HG03064 (cell line): Measurements from ENCODE around the gene TLE2.
A peak's percentile ranks its signal among the peaks of the same experiment; 100 is the strongest.
"Not testable (repeated sequence)": the region's sequence is repeated elsewhere in the genome, so short reads cannot be mapped to it uniquely, and the experiment has no call there.

Source experiments
- ATAC-seq: cut with Tn5 transposase; IDR thresholded peaks from one replicate; pipeline ENCODE4 v1.9.1; 2021; ENCODE audit warnings: low read depth; ENCODE audit not compliant: unreplicated experiment

TLE2 gene

DNA sequence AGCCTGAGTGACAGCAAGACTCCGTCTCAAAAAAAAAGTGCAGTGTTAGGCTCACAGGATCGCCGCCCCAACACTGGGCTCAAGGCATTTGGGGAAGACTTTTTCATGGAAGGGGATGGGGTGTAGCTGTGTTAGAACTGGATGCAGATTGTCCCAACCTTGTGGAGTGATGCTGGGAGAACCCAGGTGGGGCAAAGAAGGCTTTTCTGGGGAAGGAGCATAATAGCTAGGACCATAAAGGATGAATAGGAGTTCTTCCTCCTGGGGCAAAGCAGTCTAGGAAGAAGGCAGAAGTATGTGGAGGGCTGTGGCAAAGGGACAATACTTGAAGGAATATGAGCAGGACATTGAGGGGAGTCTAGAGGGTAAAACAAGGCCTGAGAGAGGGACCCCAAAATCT is 40.5 kb downstream of the TLE2 start:
- no peak for ATAC-seq

DNA sequence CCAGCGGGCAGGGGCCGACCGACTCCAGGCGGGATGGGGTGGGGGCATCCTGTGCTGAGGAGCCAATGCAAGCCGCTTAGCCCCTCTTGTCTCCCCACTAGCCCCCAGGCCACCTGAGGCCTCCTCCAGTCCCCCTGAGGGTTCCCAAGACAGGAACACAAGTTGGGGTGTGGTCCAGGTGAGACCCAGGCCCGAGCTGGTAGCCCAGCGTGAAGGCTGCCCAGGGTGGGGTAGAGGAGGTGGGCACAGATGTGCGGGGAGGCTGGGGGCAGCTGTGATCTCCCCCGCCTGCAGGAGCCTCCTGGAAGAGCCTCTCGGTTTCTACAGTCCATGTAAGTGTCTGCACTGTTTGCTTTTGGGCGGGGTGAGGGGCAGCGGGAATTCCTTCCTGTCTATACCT is 41.3 kb downstream of the TLE2 start:
- ATAC-seq, result no peak

DNA sequence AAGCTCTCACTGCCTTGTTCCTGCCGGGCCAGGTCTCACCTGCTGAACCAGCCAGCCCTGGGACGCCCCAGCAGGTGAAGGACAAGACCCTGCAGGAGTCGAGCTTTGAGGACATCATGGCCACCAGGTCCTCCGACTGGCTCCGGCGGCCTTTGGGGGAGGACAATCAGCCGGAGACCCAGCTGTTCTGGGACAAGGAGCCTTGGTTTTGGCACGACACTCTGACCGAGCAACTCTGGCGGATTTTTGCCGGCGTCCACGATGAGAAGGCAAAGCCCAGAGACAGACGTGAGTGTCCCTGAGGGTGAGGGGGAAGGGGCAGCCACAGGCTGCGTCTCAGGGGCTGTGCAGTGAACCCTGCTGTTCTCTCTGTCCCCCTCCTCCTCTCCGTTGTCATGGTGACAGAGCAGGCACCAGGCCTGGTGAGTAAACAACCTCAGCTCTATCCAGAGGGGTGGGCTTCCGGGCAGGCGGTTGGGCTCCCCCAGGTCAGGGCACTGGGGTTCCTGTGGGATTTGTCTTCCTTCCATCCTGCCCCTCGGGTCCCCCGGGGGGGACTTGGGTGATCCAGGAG is 42.0 kb downstream of the TLE2 start:
- ATAC-seq, result no peak

DNA sequence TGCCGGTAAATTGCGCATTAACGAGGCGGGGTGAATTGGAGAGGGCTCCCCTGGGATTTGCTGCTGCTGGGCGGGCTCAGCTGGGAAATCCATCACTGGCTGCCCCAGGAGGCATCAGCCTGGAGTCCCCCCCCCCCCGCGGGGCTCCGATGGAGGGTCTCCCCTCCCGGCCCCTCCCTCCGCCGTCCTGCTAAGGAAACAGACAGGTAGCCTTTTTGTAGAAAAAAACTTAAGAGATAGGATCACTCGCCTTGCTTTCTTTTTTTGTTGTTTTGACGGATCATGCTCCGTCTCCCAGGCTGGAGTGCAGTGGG is 44.9 kb downstream of the TLE2 start:
- ATAC-seq, result no peak

DNA sequence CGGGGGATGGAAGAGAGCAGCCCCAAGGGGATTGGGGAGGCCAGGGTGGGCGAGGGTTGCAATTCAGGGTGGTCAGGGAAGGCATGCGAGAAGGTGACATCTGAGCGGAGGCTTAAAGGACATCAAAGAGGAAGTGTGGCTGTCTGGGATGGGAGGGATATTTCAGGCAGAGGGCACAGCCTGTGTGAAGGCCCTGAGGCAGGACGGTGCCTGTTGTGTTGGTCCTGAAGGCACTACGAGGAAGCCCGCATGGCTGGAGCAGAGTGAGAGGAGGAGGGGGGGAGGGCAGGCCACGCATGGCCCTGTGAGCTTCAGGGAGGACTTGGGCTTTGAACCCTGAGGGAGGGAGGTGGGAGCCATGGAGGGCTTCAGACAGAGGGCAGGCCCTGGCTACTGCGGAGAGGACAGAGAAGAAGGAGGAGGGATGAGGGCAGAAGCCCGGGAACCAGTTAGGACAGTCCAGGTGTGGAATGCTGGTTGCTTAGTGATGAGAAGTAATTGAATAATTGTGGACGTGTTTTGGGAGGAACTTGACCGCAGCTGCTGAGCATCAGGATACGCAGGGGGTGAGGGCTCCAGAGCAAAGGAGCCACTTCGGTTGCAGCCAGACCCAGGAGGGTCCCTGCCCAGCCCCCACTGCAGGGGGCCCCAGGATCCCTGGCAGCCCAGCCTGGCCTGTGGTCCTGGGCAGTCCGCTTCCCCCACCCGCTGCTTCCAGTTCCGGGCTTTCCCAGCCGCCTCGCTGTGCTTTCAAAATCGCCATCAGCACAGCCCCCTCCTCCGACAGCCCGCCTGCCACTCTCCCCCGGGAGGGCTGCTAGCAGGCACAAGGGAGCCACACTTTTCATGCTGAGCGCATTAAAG is 45.5 kb downstream of the TLE2 start:
- ATAC-seq, result no peak

DNA sequence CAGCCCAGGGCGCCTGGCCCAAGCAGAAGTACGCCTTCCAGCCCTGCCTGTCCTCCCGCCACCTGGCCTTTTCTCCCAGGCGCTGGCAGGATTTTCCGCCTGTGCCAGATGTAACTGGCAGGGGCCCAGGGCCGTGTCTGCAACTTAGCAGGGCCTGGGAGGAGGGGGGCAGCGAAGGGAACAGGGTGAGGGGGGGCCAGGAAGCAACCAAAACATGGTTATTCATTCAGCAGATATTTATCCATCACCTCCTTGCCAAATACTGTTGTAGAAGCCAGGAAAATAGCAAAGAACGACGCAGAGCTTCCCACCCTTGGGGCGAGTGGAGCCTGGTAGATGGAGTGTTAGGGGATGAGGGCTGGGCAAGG is 46.1 kb downstream of the TLE2 start:
- no peak for ATAC-seq

DNA sequence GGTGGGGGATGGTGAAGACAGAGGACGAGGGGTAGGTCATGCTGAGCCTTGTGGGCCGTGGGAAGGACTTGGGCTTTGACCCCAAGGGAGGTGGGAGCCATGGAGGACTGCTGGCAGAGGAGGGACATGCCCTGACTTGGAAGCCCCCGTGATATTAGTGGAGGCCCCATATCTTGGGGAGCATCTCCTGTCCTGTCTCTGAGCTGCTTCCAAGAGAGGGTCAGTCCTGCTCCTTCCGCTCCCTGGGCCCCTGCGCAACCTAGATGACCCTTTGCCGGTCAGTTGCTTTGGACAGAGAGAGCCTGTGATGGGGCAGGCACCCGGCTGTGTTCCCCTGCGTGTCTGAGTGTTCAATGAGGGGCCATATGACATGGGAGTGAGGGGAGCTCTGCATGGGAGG is 46.5 kb downstream of the TLE2 start:
- ATAC-seq, result no peak

DNA sequence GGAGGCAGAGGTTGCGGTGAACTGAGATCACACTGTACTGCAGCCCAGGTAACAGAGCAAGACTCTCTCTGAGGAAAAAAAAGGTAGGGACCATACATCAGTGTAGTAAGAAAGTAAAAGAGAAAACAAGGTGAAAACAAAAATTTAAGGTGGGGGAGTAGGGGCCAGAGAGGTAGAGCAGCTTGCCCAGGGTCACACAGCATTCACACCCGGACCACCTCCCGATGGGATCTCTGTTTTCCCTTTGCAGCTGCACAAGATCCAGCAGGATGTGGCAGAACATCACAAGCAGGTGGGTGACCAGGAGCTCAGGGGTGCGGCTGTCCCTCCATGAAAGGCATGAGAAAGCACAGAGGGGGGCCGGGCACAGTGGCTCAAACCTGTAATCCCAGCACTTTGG is 47.2 kb downstream of the TLE2 start:
- ATAC-seq, result no peak

DNA sequence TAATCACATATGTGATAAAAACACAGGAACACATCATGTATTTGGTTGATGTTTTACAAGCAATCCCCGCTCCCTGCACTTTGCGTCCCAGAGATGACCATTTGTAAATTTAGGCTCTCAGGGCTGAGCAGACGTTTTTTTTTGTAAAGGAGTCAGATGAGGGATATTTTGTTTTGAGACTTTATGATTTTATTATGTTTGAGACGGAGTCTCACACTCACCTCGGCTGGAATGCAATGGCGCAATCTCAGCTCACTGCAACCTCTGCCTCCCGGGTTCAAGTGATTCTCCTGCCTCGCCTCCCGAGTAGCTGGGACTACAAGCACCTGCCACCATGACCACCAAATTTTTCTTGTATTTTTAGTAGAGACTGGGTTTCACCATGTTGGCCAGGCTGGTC is 50.3 kb downstream of the TLE2 start:
- ATAC-seq, result no peak

DNA sequence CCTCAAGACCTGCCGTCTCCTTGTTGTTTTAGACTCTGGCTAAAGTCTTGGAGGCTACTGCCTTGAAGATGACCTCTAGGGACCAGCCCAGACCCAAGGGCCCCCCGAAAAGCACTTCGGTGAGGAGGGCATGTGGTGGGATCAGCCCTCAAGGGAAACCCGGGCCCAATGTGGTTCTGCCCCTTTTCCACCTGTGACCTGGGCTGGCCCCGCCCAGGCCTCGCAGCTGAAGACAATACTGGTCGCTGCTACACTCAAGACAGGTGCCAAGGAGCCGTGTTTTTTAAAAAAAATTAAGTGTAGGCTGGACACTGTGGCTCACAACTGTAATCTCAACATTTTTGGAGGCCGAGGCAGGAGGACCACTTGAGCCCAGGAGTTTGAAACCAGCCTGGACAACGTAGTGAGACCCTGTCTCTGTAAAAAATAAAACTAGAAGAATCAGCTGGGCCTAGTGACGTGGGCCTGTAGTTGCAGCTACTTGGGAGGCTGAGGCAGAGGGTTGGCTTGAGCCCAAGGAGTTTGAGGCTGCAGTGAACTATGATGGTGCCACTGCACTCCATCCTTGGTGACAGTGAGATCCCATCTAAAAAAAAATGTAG is 50.8 kb downstream of the TLE2 start:
- ATAC-seq, result no peak

DNA sequence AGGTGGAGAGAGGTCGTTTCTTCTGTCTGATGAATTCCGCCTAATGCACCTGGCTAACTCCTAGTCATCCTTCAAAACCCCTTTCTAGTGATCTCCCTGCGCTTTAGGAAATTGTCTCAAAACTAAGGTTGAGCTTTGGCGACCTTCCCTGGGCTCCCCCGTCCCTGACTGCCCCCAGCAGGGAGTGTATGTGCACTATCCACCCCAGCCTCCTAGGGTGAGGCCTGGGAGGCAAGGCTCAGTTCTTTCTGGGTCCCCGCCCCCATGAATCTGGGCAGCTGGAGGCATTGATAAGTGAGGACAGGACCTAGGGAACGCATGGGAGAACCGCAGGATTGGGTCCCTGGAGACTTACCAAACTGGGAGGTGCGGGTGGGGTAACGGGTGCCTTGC is 51.3 kb downstream of the TLE2 start:
- ATAC-seq, result no peak

DNA sequence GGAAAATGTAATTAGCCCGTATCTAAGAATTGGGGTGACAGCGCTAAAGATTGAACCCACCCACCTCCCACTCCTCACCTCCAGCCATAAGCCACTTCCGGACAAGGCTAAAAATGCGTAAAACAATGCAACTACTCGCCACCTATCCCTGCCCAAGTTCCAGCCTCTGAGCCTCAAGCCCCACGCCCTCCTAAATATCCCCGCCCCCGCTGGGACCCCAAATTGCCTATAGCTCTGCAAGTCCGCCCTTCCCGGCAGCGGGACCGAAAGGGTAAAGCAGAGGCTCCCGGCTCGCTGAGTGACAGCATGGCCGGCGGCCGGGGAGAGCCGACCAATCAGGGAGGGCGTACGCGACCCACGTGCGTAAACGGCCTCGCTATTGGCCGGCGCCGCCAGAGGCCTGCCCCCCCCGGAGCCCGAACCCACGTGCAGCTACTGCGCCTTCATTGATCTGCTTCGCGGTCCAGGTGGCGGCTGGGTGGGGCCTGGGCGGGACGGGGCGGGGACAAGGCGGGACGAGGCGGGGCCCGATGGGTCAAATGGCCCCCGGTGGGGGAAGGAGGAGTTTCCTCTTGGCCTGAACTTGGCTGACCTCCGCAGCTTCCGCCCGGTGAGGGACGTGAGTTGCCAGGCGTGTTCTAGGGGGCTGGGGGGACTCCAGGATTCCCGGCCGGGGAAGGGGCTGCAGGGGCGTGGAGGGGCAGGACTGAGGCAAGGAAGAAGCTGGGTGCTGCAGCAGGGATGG is 51.9 kb downstream of the TLE2 start, which contains the start of gene TLE6:
TSS of gene TLE6 (plus strand) at position 564 of the 745 bp plus-strand sequence. CDS start 670 bp downstream, outside the sequence.
- ATAC-seq, result peak; percentile 77

DNA sequence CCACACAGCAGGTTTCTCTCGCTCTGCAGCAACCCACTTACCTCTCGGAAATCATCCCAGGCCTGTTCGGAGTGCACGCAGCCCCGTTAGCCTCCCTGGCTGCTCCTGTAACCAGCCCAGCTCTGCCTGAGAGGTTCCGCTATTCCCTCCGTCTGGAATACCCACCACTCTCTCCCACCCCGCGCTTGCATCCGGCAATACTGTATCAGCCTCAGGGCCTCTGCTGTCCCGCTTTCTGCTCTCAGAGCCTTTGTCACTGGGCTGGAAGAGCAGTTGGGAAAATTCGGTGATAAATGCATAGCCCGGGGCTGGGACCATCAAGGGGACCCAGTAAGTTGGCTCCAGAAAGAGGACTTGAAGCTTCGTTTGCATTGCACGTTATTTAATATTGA is 52.5 kb downstream of the TLE2 start:
- peak; percentile 13 for ATAC-seq

DNA sequence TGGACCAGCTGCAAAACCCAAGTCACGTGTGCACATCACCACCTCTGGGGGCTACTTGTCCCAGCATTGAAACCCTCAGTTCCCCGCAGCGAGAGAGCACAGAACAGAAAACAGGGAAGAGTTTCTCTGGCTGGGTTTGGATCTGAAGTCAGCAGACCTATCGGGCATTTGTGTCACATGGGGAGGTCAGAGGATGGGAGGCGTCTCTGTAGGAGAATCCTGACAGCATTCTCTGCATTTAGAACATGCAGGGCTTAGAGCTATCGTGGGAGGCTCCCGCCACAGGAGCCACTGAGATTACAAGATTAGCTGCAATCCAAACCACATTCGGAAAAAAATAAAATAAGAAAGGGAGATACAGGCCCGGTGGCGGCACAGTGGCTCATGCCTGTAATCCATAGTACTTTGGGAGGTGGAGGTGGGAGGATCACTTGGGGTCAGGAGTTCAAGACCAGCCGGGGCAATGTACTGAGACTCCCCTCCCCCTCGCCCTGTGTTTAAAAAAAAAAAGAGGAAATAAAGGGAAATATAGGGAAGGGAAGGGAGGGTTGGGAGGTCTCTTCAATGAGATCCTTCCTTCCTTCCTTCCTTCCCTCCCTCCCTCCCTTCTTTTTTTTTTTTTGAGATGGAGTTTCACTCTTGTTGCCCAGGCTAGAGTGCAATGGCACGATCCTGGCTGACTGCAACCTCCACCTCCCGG is 54.6 kb downstream of the TLE2 start:
- no peak for ATAC-seq

DNA sequence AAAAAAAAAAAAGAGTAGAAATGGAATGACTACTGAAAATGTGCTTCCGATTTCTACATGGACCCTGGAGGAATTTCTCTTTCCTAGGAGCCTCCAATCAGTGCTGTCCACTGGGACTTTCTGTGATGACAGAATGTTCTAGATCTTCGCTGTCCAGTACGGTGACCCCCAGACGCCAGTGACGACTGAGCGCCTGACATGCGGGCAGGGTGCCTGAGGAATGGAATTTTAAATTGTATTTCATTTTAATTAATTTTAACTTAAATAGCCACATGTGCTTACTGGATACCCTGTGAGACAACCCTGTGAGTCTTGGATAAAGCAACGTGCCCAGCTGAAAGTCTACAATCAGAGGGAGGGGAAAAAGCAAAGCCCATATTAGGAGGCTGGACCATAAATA is 55.9 kb downstream of the TLE2 start:
- ATAC-seq, result no peak

DNA sequence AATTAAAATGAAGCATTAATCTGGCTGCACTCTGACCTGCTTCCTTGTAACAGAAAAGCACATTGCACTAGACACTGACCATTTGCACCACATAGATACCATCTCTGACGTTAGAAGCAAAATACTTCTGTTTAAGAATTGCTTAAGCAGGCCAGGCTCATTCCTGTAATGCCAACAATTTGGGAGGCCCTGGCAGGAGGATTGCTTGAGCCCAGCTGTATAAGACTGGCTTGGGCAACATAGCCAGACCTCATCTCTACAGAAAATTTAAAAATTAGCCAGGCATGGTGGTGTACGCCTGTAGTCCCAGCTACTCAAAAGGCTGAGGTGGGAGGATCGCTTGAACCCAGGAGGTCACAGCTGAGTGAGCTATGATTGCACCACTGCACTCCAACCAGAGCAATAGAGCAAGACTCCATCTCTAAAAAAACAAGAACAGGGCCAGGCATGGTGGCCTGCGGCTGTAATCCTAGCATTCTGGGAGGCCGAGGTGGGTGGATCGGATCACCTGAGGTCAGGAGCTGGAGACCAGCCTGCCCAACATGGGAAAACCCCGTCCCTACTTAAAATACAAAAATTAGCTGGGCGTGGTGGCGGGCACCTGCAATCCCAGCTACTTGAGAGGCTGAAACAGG is 58.8 kb downstream of the TLE2 start:
- no peak for ATAC-seq

DNA sequence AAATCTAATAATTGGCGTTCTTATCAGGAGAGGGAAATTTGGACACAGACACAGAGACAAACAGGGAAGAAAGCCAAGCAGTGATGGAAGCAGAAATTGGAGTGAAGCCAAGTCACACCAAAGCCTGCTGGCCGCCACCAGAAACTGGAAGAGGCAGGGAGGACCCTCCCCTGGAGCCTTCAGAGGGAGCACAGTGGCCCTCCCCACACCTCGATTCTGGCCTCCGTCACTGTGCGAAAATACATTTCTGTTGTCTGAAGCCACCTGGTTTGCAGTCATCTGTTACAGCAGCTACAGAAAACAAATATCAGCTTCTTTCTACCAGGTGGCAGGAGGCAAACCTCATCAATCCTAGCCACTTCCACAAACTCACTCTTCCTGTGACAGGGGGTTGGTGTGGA is 60.0 kb downstream of the TLE2 start:
- ATAC-seq, result no peak

DNA sequence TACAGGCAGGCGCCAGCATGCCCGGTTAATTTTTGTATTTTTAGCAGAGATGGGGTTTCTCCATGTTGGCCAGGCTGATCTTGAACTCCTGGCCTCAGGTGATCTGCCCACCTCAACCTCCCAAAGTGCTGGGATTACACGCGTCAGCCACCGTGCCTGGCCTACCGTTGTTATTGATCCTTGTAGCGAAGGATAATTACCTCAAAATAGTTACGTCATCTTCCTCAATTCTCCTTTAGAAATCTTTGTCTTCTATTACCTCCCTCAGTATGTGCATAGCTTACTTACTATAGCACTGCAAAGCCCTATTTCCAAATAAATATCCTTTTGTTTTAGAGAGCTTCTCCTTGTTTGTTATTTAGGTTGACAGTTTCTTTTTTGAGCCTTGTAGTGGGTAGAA is 61.1 kb downstream of the TLE2 start:
- no peak for ATAC-seq

DNA sequence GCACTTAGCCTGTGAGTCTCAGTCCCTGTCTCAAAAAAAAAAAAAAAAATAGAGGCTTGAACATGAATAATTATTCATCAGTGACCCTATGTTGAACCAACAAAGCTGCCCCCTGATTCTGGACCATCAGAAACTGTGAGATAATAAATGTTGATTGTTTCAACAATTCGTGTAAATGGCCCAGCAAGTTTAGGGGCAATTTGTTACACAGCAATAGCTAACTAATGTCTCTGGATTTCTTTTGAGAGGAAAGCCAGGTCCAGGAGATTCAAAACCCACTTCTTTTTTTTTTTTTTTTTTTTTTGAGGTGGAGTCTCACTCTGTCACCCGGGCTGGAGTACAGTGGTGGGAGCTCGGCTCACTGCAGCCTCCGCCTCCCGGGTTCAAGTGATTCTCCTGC is 64.2 kb downstream of the TLE2 start:
- ATAC-seq, result no peak

DNA sequence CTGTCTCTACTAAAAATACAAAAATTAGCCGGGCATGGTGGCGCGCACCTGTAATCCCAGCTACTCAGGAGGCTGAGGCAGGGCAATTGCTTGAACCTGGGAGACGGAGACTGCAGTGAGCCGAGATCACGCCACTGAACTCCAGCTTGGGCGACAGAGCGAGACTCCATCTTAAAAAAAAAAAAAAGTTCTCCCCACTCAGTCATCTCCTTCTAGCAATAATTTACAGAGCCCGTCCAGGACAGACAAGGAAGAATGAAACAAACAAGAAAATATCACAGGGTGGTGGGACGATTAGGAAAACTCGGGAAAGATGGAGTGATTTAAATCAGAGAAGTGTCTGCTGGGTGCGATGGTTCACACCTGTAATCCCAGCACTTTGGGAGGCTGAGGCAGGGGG is 65.4 kb downstream of the TLE2 start:
- not testable (repeated sequence) for ATAC-seq
